Colonic mucosa (tissue), 4 donors: Measurements from ENCODE around the gene HAUS7. TPM values are rescaled to one million over a fixed set of nuclear protein-coding genes. Genes with fewer than 3 reads are reported as not detected.

Experiments used
- DNase-seq: peaks from one replicate; pipeline ENCODE4 v3.0.0-alpha.2; 2020
- H3K27ac ChIP-seq: fragments of 200-600 bp; one replicate; pipeline ENCODE4 v1.8.0; 2021
- H3K27me3 ChIP-seq: fragments of 200-600 bp; one replicate; pipeline ENCODE4 v1.8.0; 2021
- H3K36me3 ChIP-seq: fragments of 200-600 bp; one replicate; pipeline ENCODE4 v1.8.0; 2021
- H3K4me1 ChIP-seq: fragments of 200-600 bp; one replicate; pipeline ENCODE4 v1.8.0; 2021; ENCODE audit warnings: mild to moderate bottlenecking
- H3K4me3 ChIP-seq: fragments of 200-600 bp; one replicate; pipeline ENCODE4 v1.8.0; 2021
- H3K9ac ChIP-seq, 2 donors: one replicate each; pipeline ENCODE4 v1.7.0; 2013; ENCODE audit warnings: control low read depth in 2 of 2, low read depth in 2 of 2, low read length in 2 of 2
- H3K9me3 ChIP-seq: fragments of 200-600 bp; one replicate; pipeline ENCODE4 v1.8.0; 2021
- intact Hi-C: fragments of 100-400 bp; cut with DNase I; formaldehyde crosslinking; loops from one replicate; pipeline ENCODE4 v1.14.1; 2022
- total RNA-seq, 2 donors: library from RNA; stranded (reverse); fragmentation: NEBNext Ultra II Directional in 1 of 2; extraction: Animal tissue kit (Norgen Biotek cat#: 25700) in 1 of 2; gene quantifications; one replicate each; pipeline ENCODE4 v1.2.1, GENCODE V29; 2021
- TF ChIP-seq, protein P1 (sequence below): fragments of 200-600 bp; IDR thresholded peaks from one replicate; pipeline ENCODE4 v1.8.0; 2022; ENCODE audit warnings: antibody characterized with exemption, mild to moderate bottlenecking
- donor health status: healthy.
- donor health status: DM: no; HTN: no; CAD: no.
- donor health status: DM: no; HTN: no; CAD: no.

The HAUS7 gene
- total RNA-seq, 2 donors from 2014 or later: 18.9 to 47.8 TPM

DNA sequence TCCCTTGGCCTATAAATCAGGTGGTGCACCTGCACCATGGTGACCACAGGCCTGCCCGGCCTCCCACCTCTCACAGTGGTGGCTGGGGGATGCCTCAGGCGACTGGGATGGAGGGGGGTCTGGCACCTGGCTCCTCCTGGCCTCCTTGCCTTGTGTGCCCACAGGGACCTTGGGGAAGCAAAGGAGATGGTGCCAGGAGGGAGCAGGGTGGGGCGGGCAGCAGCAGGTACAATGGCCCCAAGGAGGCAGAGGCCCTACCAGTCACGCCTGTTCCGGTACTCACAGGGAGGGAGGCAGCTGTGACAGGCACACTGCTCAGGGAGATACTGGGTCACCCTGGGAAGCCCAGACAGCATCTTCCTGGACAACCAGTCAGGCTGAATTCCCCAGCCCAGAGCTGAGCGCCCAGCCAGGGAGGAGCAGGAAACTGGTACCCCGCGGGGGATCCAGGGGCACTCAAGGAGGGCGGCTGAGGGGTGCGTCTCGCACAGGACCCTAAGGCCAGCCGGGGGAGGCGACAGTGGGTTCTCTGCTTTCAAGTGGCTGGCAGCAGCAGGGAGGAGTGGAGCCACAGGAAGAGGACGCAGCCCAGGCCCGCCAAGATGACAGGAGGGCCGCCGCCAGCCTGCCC lies 23.3 kb downstream of the HAUS7 start:
- H3K4me3 ChIP-seq: no peak overlapping the region
- TF ChIP-seq, protein P1, sequence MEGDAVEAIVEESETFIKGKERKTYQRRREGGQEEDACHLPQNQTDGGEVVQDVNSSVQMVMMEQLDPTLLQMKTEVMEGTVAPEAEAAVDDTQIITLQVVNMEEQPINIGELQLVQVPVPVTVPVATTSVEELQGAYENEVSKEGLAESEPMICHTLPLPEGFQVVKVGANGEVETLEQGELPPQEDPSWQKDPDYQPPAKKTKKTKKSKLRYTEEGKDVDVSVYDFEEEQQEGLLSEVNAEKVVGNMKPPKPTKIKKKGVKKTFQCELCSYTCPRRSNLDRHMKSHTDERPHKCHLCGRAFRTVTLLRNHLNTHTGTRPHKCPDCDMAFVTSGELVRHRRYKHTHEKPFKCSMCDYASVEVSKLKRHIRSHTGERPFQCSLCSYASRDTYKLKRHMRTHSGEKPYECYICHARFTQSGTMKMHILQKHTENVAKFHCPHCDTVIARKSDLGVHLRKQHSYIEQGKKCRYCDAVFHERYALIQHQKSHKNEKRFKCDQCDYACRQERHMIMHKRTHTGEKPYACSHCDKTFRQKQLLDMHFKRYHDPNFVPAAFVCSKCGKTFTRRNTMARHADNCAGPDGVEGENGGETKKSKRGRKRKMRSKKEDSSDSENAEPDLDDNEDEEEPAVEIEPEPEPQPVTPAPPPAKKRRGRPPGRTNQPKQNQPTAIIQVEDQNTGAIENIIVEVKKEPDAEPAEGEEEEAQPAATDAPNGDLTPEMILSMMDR: no peak
- no peak overlapping the region for H3K27ac ChIP-seq
- H3K36me3 ChIP-seq: no peaks in the 10 kb centered on the region
- H3K9me3 ChIP-seq: no peaks in the 10 kb centered on the region
- H3K9ac ChIP-seq: no peak overlapping the region
- intact Hi-C loops: no loop called here
- H3K27me3 ChIP-seq: no peaks in the 10 kb centered on the region
- no peaks in the 10 kb centered on the region for H3K4me1 ChIP-seq
- no peak for DNase-seq

- H3K36me3 ChIP-seq: no peaks in the 10 kb centered on the region
- no peaks in the 10 kb centered on the region for H3K9me3 ChIP-seq
- no peaks in the 10 kb centered on the region for H3K4me1 ChIP-seq
- no peak overlapping the region for H3K27ac ChIP-seq
- H3K9ac ChIP-seq: no peak overlapping the region
- TF ChIP-seq, protein P1: no peak
- H3K27me3 ChIP-seq: no peaks in the 10 kb centered on the region
- no peak for DNase-seq
- no peak overlapping the region for H3K4me3 ChIP-seq
- intact Hi-C loops: no loop called here
Observed at GRCh38 chrX:153446636-153446936, 23.8 kb downstream of the HAUS7 start.

GRCh38 chrX:153445856-153446635 lies 24.3 kb downstream of the HAUS7 start, which contains the start of gene TREX2:
Gene TREX2, minus strand, starts transcription at chrX:153446056. Its CDS starts 626 bp downstream, at chrX:153445430.
- H3K27ac ChIP-seq: no peak within 1 kb of the TSS
- no peaks in the 10 kb centered on the region for H3K9me3 ChIP-seq
- TF ChIP-seq, protein P1: no peak
- H3K9ac ChIP-seq: no peak within 1 kb of the TSS
- no peak for DNase-seq
- H3K36me3 ChIP-seq: no peaks in the 10 kb centered on the region
- no peak within 1 kb of the TSS for H3K4me3 ChIP-seq
- H3K27me3 ChIP-seq: no peaks in the 10 kb centered on the region
- no peaks in the 10 kb centered on the region for H3K4me1 ChIP-seq
- intact Hi-C loops: no loop called here

DNA sequence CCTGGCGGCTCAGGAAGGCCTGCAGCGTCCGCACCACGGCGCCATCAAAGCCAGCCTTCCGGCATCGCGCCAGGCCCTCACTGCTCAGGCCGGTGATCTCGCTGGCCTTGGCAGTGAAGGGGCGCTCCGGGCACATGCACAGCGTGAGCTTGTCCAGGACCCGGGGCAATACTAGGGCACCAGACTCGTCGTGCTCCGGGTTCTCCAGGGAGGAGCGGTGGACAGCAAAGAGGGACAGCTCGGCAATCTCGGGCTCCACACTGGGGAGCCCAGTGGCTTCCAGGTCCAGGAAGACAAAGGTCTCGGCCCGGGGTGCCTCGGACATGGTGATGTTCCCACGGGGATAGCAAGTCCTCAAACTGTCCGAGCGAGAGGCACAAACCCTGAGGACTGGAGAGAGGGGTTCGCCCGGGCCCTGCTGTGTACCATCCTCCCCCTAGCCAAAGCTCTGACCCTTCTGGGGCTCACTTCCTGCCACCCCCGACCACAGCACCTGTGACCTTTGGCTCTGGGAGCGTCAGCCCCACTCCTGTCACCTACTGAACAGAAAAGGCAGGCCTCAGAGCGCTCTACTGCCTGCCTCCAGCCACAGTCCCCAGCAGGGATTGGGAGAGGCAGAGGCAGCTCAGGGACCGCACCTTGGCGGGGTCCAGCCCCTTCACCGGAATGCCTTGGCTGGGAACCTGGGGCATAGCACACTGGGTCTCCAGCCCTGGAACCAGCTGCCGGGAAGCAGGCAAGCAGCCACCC lies 25.1 kb downstream of the HAUS7 start:
- no peaks in the 10 kb centered on the region for H3K9me3 ChIP-seq

More for the DNA sequence above, 25.1 kb downstream of the HAUS7 start:
- Histone ChIP-seq H3K36me3 (no peaks in the 10 kb centered on the region), H3K27ac (no peak overlapping the region), H3K9ac (no peak overlapping the region), H3K4me1 (no peaks in the 10 kb centered on the region), H3K4me3 (no peak overlapping the region), H3K27me3 (no peaks in the 10 kb centered on the region)
- intact Hi-C loops: no loop called here
- DNase-seq: no peak
- TF ChIP-seq, protein P1: no peak
